GM18870 (cell line): ENCODE results near the gene REXO1.
"Not testable (repeated sequence)": the region's sequence is repeated elsewhere in the genome, so short reads cannot be mapped to it uniquely, and the experiment has no call there.

Source experiments
- ATAC-seq: cut with Tn5 transposase; IDR thresholded peaks from one replicate; pipeline ENCODE4 v1.9.1; 2021; ENCODE audit warnings: moderate library complexity; ENCODE audit not compliant: unreplicated experiment

The REXO1 gene

DNA sequence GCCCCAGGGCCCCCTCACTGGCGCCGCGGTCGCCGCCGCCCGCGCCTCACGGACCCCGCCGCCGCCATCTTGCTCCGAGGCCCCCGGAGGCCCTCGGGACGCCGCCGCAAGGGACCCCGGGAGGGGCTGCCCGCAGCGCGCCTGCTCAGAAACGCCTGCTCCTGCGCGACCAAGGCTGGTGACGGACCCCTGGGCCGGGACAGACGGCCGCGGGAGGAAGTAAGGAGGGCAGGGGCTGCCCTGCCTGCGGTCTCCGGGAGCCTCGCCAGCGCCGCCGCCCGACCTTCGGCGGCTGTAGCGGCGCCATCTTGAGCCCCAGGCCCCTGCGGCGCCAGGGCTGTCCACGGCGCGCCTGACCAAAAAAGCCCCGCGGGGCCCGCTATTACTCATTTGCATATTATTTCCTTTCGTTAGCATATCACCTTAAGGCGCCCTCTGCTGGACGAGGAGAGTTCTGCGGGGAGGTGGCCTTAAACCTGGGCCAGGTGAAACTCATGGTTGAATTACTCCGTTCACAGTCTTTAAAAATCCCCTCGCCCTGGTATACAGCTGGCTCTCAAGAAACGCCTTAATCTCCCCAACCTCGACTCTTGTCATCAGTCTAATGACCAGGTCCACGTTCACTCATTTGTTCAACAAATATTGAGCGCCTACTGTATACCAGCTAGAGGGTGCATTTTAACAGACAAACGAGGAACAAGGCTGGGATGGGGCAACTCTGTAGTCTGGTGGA is at the start of gene REXO1:
REXO1 (minus strand) TSS at position 85 of the 733 bp plus-strand sequence. CDS start 125 bp downstream, outside the sequence.
- ATAC-seq, result peak; percentile 72

DNA sequence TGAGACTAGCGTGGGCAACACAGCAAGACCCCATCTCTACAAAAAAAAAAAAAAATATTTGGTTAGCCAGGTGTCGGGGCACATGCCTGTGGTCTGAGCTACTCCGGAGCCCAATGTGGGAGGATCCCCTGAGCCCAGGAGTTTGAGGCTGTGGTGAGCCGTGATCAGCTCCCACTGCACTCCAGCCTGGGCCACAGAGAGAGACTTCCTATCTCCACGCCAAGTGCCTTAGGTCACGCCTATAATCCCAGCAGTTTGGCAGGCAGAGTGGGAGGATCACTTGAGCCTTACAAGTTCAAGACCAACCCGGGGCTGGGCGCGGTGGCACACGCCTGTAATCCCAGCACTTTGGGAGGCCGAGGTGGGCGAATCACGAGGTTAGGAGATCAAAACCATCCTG is 48.2 kb upstream of the REXO1 start:
- no peak for ATAC-seq

DNA sequence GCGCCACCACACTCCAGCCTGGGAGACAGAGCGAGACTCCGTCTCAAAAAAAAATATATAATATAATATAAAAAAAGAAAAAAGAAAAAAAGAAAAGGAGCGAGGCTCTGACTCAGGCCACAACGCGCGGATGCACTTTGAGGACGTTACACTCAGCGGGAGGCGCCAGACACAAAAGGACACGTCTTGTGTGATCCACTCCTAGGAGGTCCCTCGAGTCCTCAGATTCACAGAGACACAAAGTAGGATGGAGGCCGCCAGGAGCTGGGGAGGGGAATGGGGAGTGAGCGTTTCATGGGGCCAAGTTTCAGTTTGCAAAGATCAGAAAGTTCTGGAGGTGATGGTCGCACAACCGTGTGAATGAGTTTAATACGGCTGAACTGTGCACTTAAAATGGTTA is 45.5 kb upstream of the REXO1 start:
- ATAC-seq, result no peak

- ATAC-seq, result no peak
These were observed 41.6 kb upstream of the REXO1 start for GRCh38 chr19:1889907-1890306.

DNA sequence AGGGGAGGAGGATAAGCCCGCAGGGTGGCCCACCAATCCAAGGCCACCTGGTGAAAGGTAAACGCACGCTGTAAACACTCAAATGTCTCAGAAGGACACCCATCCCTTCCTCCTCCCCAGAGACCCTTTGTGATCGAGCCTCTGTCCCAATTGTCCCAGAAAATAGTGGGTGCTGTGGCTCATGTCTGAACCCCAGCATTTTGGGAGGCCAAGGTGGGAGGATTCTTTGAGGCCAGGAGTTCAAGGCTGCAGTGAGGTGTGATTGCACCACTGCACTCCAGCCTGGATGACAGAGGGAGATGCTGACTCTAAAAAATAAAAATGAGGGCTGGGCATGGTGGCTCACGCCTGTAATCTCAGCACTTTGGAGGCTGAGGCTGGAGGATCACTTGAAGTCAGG is 40.1 kb upstream of the REXO1 start:
- no peak for ATAC-seq

DNA sequence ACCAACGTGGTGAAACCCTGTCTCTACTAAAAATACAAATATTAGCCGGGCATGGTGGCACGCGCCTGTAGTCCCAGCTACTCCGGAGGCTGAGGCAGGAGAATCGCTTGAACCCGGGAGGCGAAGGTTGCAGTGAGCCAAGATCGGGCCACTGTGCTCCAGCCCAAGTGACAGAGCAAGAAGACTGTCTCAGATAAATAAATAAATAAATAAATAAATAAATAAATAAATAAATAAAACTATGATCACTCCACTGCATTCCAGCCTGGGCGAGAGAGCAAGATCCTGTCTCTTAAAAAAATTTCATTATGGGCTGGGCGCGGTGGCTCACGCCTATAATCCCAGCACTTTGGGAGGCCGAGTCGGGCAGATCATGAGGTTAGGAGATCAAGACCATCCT is 38.1 kb upstream of the REXO1 start:
- not testable (repeated sequence) for ATAC-seq

GRCh38 chr19:1885398-1886119 is 37.3 kb upstream of the REXO1 start, which contains the start of gene ABHD17A:
Gene ABHD17A, minus strand, starts transcription at chr19:1885496. Its CDS starts 3,930 bp downstream, at chr19:1881566.
- not testable (repeated sequence) for ATAC-seq

DNA sequence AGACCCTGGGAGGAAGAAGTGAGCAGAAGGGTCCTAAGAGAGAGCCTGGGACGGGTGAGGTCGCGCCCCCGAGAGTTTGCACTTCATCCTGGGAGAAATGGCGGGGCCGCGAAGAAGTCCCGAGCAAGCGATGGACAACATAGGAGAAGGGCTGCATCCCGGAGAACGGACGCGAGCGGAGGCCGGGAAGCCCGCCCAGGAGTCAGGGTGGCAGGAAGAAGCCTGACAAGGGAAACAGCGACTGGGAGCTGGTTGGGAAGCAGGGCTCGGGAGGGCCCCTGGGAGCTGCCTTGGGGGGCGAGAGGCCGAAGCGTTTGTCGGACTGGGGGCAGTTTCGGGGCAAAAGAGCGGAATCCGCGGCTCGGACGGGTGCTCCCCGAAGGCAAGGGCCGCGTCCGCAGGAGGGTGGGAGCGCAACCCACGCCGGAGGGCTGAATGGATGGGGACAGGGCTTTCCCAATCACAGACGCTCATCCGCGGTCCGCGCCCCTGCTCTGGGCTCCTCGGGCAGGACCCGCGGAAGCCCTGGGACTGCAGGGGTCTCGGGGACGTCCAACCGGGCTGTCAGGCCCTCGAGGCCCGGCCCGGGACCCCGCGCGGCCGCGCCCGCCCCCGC is 36.5 kb upstream of the REXO1 start:
- no peak for ATAC-seq

DNA sequence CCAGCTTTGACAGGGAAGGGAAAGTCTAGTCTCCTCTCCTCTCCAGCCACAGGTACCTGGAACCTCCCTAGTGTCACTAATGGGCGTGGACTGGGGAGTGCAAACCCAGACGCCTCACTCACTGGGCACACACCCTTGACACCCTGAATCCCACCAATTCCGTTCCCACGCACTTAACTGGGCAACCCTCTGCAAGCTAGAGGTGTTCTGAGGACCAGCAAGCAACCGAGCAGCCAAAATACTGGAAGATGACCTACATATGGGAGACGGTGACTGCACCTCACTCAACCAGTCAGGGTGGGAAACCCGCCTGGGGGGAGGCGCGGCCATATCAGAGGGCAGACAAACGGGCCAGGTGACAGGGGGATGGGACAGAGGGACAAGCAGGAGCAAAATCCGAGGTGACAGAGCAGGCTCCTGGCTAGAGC is 36.0 kb upstream of the REXO1 start:
- ATAC-seq, result no peak

DNA sequence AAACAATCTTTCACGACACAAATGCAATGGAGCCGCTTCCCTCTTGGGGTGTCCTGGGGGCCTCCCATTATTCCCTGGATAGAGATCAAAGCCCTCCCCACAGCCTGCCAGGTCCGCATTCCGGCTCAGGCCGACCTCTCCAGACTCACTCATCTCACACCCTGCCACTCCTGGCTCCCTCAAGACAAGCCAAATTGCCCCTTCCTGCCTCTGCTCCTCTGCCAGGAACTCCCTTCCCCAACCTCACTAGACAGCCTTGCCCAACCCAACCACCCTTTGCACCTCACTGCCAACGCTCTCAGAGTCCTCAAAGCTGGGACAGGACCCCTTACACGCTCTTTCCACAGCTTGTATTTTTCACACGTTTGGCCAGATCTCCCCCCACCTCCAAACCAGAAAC is 35.5 kb upstream of the REXO1 start:
- no peak for ATAC-seq

GRCh38 chr19:1882786-1883692 is 34.8 kb upstream of the REXO1 start:
- no peak for ATAC-seq

DNA sequence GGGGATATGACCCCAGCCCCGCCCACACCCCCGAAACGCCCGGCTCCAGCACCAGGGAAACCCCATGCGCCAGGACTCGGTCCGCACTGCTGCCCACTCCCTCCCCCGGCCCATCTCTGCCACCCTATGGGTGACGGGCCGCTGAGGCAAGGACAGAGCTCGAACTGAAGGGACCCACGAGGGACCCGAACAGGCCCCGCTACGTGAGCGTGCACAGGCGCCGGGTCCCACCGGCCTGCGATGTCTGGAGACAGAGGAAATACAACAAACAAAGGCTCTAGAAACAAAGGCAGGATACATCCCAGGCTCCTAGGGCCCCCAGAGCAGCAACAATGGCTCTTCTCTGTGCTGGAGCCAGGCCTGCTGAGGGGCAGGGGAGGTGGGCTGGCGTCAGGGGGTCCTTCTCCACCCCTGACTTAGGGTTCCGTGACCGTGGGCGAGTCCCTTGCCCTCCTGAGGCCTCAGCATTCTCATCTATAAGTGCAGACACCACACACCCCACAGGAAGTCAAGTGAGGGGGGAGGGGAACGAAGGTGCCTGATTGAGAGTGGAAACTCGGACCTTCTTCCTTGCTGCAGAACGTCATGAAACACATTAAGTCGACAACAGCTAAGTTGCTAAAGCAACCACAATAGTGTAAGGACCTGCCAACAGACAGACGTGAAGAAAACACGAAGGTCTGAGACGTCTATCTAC is 34.0 kb upstream of the REXO1 start:
- no peak for ATAC-seq

- not testable (repeated sequence) for ATAC-seq
These were observed 33.3 kb upstream of the REXO1 start for GRCh38 chr19:1881393-1882088.

GRCh38 chr19:1880611-1881392 is 32.5 kb upstream of the REXO1 start:
- ATAC-seq, result no peak

DNA sequence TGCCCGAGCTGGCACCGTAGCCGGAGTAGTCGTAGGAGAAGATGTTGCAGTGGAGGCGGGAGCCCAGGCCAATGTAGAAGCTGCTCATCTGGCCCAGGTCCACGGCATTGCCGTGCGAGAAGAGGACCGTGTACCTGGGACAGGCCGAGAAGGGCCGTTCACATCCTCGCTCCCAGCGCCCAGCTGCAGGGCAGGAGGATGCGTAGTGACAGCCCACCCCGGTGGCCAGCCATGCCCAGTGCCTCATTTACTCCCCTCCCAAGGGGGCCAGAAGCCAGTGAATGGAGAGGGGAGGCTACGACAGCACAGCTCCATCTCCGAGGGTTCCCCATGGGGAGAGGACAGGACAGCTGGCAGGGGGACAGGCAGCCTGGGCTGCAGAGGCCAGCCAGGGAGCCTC is 31.7 kb upstream of the REXO1 start:
- ATAC-seq, result not testable (repeated sequence)

DNA sequence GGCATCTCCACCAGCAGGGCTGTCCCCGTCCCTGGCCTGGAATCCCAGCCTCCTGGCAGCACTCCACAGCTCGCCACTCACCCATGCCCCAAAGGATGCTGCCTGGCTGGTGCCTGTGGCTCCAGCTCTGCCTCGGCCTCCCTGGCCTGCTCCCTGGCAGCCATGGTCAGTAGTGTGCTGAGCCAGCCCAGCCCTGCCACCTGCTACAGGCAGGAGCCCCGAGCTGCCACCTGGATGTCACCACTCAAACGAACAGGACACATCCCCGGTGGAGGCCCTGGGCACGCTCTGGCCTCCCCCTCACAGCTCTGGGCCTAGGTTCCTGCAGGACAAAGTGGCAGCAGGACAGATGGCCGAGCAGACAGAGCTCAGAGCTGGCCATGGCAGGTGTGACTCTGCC is 30.3 kb upstream of the REXO1 start:
- not testable (repeated sequence) for ATAC-seq

DNA sequence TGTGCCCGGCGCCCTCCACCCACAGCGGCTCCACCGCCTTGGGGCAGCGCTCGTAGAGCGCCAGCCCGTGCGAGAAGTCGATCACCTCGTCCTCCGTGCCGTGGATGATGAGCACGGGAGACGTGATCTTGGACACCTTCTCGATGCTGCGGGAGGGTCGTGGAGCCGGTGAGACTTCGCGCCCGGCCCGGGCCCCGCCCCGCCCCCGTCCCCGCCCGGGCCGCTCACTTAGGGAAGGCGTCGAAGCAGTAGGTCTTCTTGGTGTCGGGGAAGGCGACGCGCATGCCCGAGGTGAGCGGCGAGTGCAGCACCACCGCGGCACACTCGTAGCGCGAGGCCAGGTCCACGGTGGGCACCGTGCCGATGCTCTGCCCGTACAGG is 29.0 kb upstream of the REXO1 start:
- not testable (repeated sequence) for ATAC-seq

DNA sequence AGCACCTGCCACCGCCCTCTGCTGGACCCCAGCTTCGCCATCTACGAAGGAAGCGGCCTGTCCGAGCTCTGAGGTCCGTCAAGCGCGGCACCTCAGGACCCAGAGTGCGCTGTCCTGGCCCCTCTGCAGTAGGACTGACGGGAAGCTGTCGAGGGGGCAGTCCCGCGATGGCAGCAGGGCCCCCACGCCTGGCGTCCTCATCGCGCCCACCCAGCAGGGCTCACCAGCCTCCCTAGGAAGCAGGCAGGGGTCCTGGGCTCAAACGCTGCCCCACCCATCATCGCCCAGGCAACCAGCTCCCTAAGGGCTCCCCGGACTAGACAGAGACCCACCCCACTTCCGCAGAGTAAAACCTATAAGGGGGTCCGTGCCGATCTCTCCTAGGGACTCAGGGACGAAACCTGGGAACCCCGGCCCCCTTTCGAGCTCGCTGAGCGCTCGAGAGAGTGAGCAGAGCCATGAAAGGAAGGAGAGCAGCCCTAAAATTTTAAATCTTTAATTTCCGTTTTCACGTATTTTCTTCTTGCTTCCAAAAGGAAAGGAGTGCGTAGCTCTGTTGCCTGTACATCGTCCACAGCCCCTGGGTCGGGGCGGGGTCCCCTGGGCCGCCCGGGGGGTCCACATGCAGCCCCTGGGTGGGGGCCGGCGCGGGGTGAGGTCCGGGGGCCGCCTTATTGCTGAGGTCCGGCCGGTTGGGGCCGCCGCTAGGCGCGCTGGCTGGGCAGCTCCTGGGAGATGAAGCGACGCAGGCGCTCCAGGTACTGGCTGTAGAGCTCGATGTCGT is 28.4 kb upstream of the REXO1 start:
- ATAC-seq, result not testable (repeated sequence)
